Progenitor cell of endocrine pancreas (in vitro differentiated cells): ENCODE results near the gene POLN. TPM values are rescaled to one million over a fixed set of nuclear protein-coding genes. Genes with fewer than 3 reads are reported as not detected.

ENCODE experiments used
- DNase-seq: peaks from one replicate; pipeline ENCODE4 v3.0.0; 2021; ENCODE audit warnings: low spot score; ENCODE audit not compliant: unreplicated experiment
- H3K27ac Mint-ChIP-seq: 2 replicates; pipeline ENCODE4 v1.8.0; 2021; ENCODE audit warnings: mild to moderate bottlenecking, moderate library complexity, mixed read lengths
- H3K27me3 Mint-ChIP-seq: 2 replicates; pipeline ENCODE4 v1.8.0; 2021; ENCODE audit warnings: mixed read lengths
- H3K36me3 Mint-ChIP-seq: 2 replicates; pipeline ENCODE4 v1.8.0; 2022; ENCODE audit warnings: mixed read lengths; ENCODE audit not compliant: insufficient read depth
- H3K4me1 Mint-ChIP-seq: 2 replicates; pipeline ENCODE4 v1.8.0; 2021; ENCODE audit warnings: low read depth, mixed read lengths
- H3K4me3 Mint-ChIP-seq: 2 replicates; pipeline ENCODE4 v1.8.0; 2021; ENCODE audit warnings: low read depth, mild to moderate bottlenecking, moderate library complexity, mixed read lengths
- H3K9me3 Mint-ChIP-seq: 2 replicates; pipeline ENCODE4 v1.8.0; 2021; ENCODE audit warnings: low read depth, mixed read lengths
- total RNA-seq: library from RNA; stranded (reverse); gene quantifications from 2 replicates; pipeline ENCODE4 v1.2.1, GENCODE V29; 2021
- TF ChIP-seq, protein P1 (sequence below): fragments of 200-600 bp; sonication (generic); IDR thresholded peaks from one replicate; pipeline ENCODE4 v1.5.0; 2021; ENCODE audit warnings: antibody characterized with exemption, mild to moderate bottlenecking; ENCODE audit not compliant: unreplicated experiment

The POLN gene
- total RNA-seq, 1 donor from 2014 or later: 5.9 TPM

DNA sequence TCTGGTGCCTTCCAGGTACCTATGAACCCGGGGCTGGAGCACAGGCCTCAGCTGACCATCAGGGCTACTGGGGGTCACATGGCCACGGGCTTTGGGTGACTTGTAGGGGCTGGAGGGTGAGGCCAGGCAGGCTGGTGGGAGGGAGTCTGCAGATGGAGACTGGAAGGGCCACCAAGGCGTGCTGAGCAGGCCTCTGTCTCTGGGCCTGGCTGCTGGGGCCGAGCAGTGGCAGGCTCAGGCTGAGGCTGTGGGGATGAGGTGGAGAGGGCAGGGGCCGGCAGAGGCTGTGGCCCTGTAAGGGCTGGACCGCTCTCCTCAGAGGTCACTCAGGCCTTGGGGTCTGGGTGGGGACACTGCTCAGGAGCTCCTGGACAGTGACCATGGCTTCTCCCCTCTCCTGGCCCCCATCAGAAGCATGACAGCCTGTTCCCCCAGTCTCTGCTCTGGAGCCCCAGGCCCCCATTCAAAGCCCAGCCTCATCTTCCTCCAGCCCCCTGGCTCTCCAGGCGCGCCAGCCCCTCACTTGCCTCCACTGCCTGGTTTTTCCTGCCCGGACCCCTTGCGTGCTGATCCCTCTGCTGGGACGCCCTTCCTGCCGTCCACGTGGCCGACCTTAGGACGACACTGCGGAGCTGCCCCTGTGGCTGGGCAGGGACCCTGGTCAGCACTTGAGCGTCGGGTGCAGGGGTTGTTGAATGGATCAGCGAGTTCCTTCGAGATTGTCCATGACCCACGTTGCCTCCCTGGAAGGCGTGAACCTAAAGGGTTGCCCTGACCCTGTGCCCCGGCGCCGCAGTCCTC, 193.9 kb downstream of the POLN start:
- no peak overlapping the region for H3K4me3 Mint-ChIP-seq
- peaks cover 9% of the 10 kb centered on the region for H3K27me3 Mint-ChIP-seq
- H3K9me3 Mint-ChIP-seq: no peaks in the 10 kb centered on the region
- H3K4me1 Mint-ChIP-seq: no peaks in the 10 kb centered on the region
- H3K27ac Mint-ChIP-seq: no peak overlapping the region
- no peak for DNase-seq
- TF ChIP-seq, protein P1, sequence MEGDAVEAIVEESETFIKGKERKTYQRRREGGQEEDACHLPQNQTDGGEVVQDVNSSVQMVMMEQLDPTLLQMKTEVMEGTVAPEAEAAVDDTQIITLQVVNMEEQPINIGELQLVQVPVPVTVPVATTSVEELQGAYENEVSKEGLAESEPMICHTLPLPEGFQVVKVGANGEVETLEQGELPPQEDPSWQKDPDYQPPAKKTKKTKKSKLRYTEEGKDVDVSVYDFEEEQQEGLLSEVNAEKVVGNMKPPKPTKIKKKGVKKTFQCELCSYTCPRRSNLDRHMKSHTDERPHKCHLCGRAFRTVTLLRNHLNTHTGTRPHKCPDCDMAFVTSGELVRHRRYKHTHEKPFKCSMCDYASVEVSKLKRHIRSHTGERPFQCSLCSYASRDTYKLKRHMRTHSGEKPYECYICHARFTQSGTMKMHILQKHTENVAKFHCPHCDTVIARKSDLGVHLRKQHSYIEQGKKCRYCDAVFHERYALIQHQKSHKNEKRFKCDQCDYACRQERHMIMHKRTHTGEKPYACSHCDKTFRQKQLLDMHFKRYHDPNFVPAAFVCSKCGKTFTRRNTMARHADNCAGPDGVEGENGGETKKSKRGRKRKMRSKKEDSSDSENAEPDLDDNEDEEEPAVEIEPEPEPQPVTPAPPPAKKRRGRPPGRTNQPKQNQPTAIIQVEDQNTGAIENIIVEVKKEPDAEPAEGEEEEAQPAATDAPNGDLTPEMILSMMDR: no peak
- H3K36me3 Mint-ChIP-seq: peaks cover 5% of the 10 kb centered on the region

DNA sequence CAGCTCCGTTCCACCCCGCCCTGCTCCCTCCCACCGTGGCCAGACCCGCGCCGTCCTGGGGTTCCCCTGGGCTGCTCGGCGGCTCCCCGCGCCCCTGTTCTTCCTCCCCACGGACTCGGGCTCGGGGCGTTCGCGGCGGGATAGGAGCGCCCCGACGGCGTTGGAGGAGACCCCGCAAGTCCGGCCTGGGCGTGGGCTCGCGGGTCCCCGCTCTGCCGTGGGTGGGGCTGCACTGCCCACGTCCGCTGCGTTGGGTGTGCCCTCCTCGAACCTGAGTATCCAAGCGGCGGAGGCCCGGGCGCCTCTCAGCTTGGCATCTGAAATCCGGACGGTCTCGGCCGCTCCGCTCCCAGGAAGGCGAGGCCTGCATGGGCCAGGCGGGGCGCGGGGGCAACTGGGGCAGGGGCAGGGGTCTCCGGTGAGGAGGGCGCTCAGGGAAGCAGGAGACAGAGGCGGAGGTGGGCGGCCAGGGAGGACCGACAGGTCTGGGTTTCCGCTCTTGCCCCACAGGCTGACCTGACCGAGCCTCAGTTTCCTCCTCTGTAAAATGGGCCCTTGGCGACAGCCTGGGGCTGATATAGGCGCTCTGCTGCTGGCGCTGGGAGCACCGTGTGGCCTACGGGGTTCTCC, 194.8 kb downstream of the POLN start:
- H3K36me3 Mint-ChIP-seq: peaks cover 5% of the 10 kb centered on the region
- DNase-seq: no peak
- TF ChIP-seq, protein P1: no peak
- peaks cover 9% of the 10 kb centered on the region for H3K27me3 Mint-ChIP-seq
- no peaks in the 10 kb centered on the region for H3K9me3 Mint-ChIP-seq
- no peaks in the 10 kb centered on the region for H3K4me1 Mint-ChIP-seq
- no peak overlapping the region for H3K27ac Mint-ChIP-seq
- no peak overlapping the region for H3K4me3 Mint-ChIP-seq

DNA sequence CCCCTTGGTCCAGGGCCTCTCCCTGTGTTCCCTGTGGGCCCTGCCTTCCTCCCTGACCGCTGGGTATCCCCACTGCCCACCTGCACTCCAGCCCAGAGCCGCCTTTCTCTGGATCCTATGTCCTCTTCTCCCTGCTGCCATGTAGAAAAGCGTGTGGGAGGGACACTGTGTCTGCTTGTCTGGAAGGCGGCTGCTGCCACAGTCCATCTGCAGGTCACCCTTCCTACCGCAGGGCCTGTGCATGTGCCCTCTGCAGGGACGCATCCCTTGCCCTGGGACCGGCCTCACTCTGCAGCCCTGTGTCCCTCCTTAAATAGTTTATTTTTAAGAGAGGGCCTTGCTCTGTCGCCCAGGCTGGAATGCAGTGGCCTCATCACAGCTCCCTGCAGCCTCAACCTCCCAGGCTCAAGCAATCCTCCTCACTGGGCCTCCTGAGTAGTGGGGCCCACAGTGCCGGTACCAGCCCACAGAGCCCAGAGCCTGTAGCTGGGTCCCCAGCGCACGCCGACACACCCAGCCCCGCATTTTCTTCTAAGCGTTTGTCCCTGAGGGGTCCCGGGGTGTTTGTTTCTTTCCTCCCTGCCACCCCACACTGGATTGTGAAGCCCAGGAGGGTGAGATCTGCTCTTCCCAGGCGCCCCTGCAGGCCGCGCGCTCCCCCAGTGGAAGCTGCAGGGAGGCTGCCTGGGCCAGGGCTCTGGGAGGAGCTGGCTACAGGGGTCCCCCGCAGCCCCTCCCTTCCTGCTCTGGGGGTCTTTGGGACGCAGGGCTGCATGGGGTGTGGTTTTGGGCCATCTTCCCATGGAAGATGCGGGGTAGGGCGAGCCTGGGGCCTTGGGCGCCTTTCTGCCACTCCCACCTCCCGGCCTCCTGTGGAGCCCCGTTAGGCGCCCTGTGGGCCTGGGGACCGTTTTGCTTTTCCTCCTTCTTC, 195.6 kb downstream of the POLN start:
- no peak overlapping the region for H3K4me3 Mint-ChIP-seq
- H3K9me3 Mint-ChIP-seq: no peaks in the 10 kb centered on the region
- no peak overlapping the region for H3K27ac Mint-ChIP-seq
- DNase-seq: no peak
- peaks cover 5% of the 10 kb centered on the region for H3K36me3 Mint-ChIP-seq
- no peaks in the 10 kb centered on the region for H3K4me1 Mint-ChIP-seq
- TF ChIP-seq, protein P1: no peak
- peaks cover 5% of the 10 kb centered on the region for H3K27me3 Mint-ChIP-seq

DNA sequence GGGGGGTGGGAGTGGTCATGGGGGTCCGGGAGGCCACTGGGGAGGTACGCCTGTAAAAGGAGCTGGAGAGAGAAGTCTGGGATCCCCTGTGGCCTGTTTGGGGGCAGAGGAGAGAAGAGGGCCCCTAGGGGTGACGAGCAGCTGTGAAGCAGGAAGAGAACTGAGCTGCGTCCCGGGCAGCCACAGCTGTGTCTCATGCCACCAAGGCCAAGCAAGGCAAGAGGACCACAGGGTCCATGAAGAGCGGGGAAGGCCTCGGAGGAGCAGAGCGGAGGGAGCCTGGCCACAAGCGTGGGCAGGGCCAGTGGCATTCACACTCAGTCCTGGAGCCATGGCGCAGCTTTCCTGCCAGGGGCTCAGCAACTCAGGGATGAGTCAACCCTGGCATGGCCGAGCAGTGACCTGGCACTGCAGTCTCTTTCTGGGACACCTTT, 196.4 kb downstream of the POLN start:
- Mint-ChIP-seq H3K27me3 (peaks cover 3% of the 10 kb centered on the region), H3K4me1 (no peaks in the 10 kb centered on the region), H3K4me3 (no peak overlapping the region), H3K36me3 (peaks cover 2% of the 10 kb centered on the region), H3K27ac (no peak overlapping the region), H3K9me3 (no peaks in the 10 kb centered on the region)
- no peak for DNase-seq
- TF ChIP-seq, protein P1: no peak
